ENCODE data around the gene ZSCAN5C.

Gene ZSCAN5C, protein sequence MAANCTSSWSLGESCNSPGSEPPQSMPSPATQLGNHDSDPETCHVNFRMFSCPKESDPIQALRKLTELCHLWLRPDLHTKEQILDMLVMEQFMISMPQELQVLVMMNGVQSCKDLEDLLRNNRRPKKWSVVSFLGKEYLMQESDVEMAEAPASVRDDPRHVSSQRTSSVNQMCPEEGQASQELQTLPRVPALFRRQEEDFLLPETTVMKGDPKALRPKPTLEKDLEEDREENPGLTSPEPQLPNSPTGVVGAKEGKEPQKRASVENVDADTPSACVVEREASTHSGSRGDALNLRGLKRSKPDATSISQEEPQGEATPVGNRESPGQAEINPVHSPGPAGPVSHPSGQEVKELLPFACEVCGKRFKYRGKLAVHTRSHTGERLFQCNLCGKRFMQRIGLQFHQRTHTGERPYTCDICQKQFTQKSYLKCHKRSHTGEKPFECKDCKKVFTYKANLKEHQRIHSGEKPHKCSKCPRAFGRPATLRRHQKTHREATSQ
- long read RNA-seq, result 0 reads

DNA sequence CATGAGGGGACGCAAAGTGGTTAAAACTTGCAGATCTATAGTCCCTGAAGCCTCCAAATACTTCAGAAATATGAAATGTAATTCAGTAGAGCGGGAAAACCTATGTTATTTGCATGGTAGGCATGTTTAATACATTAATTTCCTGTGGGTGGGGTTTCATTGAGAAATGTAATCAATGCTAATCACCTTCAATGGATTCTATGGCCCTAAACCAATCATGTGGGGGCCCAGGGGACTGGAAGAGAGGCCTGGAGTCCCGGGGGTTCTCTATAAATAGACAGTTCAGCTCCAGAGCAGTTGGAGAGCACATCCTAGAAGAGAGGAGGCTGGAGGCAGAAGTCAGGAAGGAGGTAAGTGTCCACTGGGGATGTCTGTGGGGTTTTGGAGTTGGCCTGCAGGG is at the start of gene ZSCAN5C:
Gene ZSCAN5C, plus strand, starts transcription at position 301 of the 400 bp plus-strand sequence. CDS start 3,641 bp downstream, outside the sequence.
- no peak within 1 kb of the TSS for H3K4me3 ChIP-seq (replicated peaks; ENCODE audit: insufficient read depth, low read length)
- TF ChIP-seq, protein P1, sequence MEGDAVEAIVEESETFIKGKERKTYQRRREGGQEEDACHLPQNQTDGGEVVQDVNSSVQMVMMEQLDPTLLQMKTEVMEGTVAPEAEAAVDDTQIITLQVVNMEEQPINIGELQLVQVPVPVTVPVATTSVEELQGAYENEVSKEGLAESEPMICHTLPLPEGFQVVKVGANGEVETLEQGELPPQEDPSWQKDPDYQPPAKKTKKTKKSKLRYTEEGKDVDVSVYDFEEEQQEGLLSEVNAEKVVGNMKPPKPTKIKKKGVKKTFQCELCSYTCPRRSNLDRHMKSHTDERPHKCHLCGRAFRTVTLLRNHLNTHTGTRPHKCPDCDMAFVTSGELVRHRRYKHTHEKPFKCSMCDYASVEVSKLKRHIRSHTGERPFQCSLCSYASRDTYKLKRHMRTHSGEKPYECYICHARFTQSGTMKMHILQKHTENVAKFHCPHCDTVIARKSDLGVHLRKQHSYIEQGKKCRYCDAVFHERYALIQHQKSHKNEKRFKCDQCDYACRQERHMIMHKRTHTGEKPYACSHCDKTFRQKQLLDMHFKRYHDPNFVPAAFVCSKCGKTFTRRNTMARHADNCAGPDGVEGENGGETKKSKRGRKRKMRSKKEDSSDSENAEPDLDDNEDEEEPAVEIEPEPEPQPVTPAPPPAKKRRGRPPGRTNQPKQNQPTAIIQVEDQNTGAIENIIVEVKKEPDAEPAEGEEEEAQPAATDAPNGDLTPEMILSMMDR (IDR thresholded peaks at IDR 0.05; ENCODE audit: insufficient read depth, low read length), result no peak
- TF ChIP-seq GABPA (IDR thresholded peaks at IDR 0.05; ENCODE audit: low read depth), result no peak
- no peak for TF ChIP-seq POLR2AphosphoS5 (IDR thresholded peaks at IDR 0.05; ENCODE audit: low read depth)
- TF ChIP-seq, protein P2, sequence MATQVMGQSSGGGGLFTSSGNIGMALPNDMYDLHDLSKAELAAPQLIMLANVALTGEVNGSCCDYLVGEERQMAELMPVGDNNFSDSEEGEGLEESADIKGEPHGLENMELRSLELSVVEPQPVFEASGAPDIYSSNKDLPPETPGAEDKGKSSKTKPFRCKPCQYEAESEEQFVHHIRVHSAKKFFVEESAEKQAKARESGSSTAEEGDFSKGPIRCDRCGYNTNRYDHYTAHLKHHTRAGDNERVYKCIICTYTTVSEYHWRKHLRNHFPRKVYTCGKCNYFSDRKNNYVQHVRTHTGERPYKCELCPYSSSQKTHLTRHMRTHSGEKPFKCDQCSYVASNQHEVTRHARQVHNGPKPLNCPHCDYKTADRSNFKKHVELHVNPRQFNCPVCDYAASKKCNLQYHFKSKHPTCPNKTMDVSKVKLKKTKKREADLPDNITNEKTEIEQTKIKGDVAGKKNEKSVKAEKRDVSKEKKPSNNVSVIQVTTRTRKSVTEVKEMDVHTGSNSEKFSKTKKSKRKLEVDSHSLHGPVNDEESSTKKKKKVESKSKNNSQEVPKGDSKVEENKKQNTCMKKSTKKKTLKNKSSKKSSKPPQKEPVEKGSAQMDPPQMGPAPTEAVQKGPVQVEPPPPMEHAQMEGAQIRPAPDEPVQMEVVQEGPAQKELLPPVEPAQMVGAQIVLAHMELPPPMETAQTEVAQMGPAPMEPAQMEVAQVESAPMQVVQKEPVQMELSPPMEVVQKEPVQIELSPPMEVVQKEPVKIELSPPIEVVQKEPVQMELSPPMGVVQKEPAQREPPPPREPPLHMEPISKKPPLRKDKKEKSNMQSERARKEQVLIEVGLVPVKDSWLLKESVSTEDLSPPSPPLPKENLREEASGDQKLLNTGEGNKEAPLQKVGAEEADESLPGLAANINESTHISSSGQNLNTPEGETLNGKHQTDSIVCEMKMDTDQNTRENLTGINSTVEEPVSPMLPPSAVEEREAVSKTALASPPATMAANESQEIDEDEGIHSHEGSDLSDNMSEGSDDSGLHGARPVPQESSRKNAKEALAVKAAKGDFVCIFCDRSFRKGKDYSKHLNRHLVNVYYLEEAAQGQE (IDR thresholded peaks at IDR 0.05; ENCODE audit: insufficient replicate concordance, low read depth), result no peak
- no peaks in the 10 kb centered on the region for H3K27me3 ChIP-seq (ENCODE audit: insufficient read depth, poor library complexity, severe bottlenecking)
- no peak for DNase-seq (ENCODE audit: low read depth in 1 of 2, low spot score in 1 of 2)
- H3K27ac ChIP-seq (replicated peaks), result no peak within 1 kb of the TSS

DNA sequence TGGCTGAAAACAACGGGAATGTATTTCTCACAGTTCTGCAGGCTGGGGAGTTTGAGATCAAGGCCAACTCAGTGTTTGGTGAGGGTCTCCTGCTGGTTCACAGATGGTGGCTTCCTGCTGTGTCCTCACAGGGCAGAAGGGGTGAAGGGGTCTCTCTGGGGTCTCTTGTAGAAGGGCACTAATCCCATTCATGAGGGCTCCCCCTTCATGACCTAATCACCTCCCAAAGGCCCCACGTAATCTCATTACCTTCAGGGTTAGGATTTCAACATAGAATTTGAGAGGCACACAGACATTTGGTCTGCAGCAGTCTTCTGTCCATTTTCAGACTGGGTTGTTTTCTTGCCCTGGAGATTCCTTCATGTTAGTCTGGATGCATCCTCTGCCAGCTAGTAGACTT is 49.4 kb upstream of the ZSCAN5C start:
- TF ChIP-seq GABPA (IDR thresholded peaks at IDR 0.05; ENCODE audit: low read depth) (no peak), SPI1 (IDR thresholded peaks at IDR 0.05; ENCODE audit: borderline replicate concordance, low read depth) (no peak), POLR2AphosphoS5 (IDR thresholded peaks at IDR 0.05; ENCODE audit: low read depth) (no peak)
- TF ChIP-seq, protein P2 (IDR thresholded peaks at IDR 0.05; ENCODE audit: insufficient replicate concordance, low read depth), result no peak
- TF ChIP-seq, protein P1 (IDR thresholded peaks at IDR 0.05; ENCODE audit: insufficient read depth, low read length), result no peak

DNA sequence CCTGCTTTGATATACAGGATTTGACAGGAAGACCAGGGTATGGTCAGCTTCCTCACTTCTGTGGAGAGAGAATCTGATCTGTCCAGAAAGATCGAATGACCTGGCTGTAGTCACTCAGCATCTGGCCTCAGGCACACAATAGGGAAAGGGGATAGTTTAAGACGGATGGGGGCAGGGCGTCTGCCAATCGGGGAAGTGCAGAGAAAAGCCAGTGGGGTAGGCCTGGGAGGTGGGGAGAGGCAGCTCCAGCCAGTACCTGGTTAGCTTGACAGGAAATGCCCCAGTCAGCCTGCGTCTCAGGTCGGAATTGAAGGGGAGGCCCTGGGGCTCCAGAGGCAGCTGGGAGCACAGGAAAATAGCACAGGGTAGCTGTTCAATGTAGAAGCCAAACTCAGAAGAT is 48.6 kb upstream of the ZSCAN5C start:
- TF ChIP-seq, protein P1 (IDR thresholded peaks at IDR 0.05; ENCODE audit: insufficient read depth, low read length), result no peak
- TF ChIP-seq, protein P2 (IDR thresholded peaks at IDR 0.05; ENCODE audit: insufficient replicate concordance, low read depth), result no peak
- TF ChIP-seq GABPA (IDR thresholded peaks at IDR 0.05; ENCODE audit: low read depth) (no peak), POLR2AphosphoS5 (IDR thresholded peaks at IDR 0.05; ENCODE audit: low read depth) (no peak), SPI1 (IDR thresholded peaks at IDR 0.05; ENCODE audit: borderline replicate concordance, low read depth) (no peak)
- no peaks in the 10 kb centered on the region for H3K27me3 ChIP-seq (ENCODE audit: insufficient read depth, poor library complexity, severe bottlenecking)
- no peak overlapping the region for H3K4me3 ChIP-seq (replicated peaks; ENCODE audit: insufficient read depth, low read length)
- DNase-seq (ENCODE audit: low read depth in 1 of 2, low spot score in 1 of 2), result no peak
- H3K27ac ChIP-seq (replicated peaks), result no peak overlapping the region

More for the DNA sequence above, 49.4 kb upstream of the ZSCAN5C start:
- no peak overlapping the region for H3K27ac ChIP-seq (replicated peaks)
- H3K27me3 ChIP-seq (ENCODE audit: insufficient read depth, poor library complexity, severe bottlenecking), result no peaks in the 10 kb centered on the region
- no peak for DNase-seq (ENCODE audit: low read depth in 1 of 2, low spot score in 1 of 2)
- no peak overlapping the region for H3K4me3 ChIP-seq (replicated peaks; ENCODE audit: insufficient read depth, low read length)
